ENCODE measurements around the gene NFILZ. TPM values are rescaled to one million over a fixed set of nuclear protein-coding genes. Genes with fewer than 3 reads are reported as not detected.

Gene NFILZ
- total RNA-seq, 6 experiments from 2014 or later, result not detected

- TF ChIP-seq CTCF (IDR thresholded peaks at IDR 0.05) (no peak), POLR2A (IDR thresholded peaks at IDR 0.05) (no peak)
- Histone ChIP-seq H3K27me3 (no peaks in the 10 kb centered on the region), H3K4me1 (peaks cover 0 to 45% (median 19%) of the 10 kb centered on the region in 4 donors), H3K4me3 (no peak overlapping the region), H3K9me3 (no peaks in the 10 kb centered on the region), H3K36me3 (no peaks in the 10 kb centered on the region), H3K27ac (no peak overlapping the region)
- 81% methylated on average over 5 of the region's 5 CpGs for WGBS (ENCODE audit: insufficient coverage, low coverage, low lambda C conversion rate, missing lambda C conversion rate)
- intact Hi-C loops (cut with DNase I), result loop anchor here in 1 of 2 donors (5.0 kb wide), 1 partner anchor 60 kb away; no protein-coding TSS in a partner anchor
- no peak for ATAC-seq
- DNase-seq, result no peak
Observed at GRCh38 chr19:8642561-8642960, 12.1 kb downstream of the NFILZ start.

- no peaks in the 10 kb centered on the region for H3K9me3 ChIP-seq
- DNase-seq, result no peak
- no peak for ATAC-seq
- H3K36me3 ChIP-seq, result no peaks in the 10 kb centered on the region
- H3K4me1 ChIP-seq, result peaks cover 0 to 30% (median 13%) of the 10 kb centered on the region in 4 donors
- no peaks in the 10 kb centered on the region for H3K27me3 ChIP-seq
- 75% methylated on average over 6 of the region's 7 CpGs for WGBS (ENCODE audit: insufficient coverage, low coverage, low lambda C conversion rate, missing lambda C conversion rate)
- H3K27ac ChIP-seq, result no peak overlapping the region
- H3K4me3 ChIP-seq, result no peak overlapping the region
- TF ChIP-seq POLR2A (IDR thresholded peaks at IDR 0.05), result no peak
- no peak for TF ChIP-seq CTCF (IDR thresholded peaks at IDR 0.05)
- intact Hi-C loops (cut with DNase I), result loop anchor here in 1 of 2 donors (5.0 kb wide), 1 partner anchor 62 kb away; no protein-coding TSS in a partner anchor
Observed at GRCh38 chr19:8643860-8644653, 13.6 kb downstream of the NFILZ start.

- intact Hi-C loops (cut with DNase I), result no loop called here
- peak in 1 of 4 donors; percentile 39 for ATAC-seq
- WGBS (ENCODE audit: insufficient coverage, low coverage, low lambda C conversion rate, missing lambda C conversion rate), result 66% methylated on average over 6 of the region's 6 CpGs
- Histone ChIP-seq H3K27me3 (no peaks in the 10 kb centered on the region), H3K4me1 (no peaks in the 10 kb centered on the region), H3K36me3 (no peaks in the 10 kb centered on the region), H3K4me3 (no peak overlapping the region), H3K27ac (no peak overlapping the region), H3K9me3 (no peaks in the 10 kb centered on the region)
- no peak for TF ChIP-seq CTCF (IDR thresholded peaks at IDR 0.05)
- no peak for TF ChIP-seq POLR2A (IDR thresholded peaks at IDR 0.05)
- DNase-seq, result no peak
Observed at GRCh38 chr19:8648240-8648639, 17.8 kb downstream of the NFILZ start.

GRCh38 chr19:8654591-8655339, 24.3 kb downstream of the NFILZ start:
- peak; percentile 83 to 94 (median 90) for ATAC-seq
- no peak overlapping the region for H3K27ac ChIP-seq
- H3K4me1 ChIP-seq, result no peaks in the 10 kb centered on the region
- H3K4me3 ChIP-seq, result peak overlapping the region in 2 of 3 donors; percentile 6 to 18
- TF ChIP-seq CTCF (IDR thresholded peaks at IDR 0.05) (peak; percentile 80 to 99 (median 98)), POLR2A (IDR thresholded peaks at IDR 0.05) (no peak)
- H3K36me3 ChIP-seq, result no peaks in the 10 kb centered on the region
- WGBS (ENCODE audit: insufficient coverage, low coverage, low lambda C conversion rate, missing lambda C conversion rate), result 0% methylated on average over 8 of the region's 15 CpGs
- H3K27me3 ChIP-seq, result no peaks in the 10 kb centered on the region
- peak; percentile 62 to 70 (median 63) for DNase-seq
- intact Hi-C loops (cut with DNase I), result no loop called here
- H3K9me3 ChIP-seq, result no peaks in the 10 kb centered on the region
